ENCODE data around the gene CBLB.

DNA sequence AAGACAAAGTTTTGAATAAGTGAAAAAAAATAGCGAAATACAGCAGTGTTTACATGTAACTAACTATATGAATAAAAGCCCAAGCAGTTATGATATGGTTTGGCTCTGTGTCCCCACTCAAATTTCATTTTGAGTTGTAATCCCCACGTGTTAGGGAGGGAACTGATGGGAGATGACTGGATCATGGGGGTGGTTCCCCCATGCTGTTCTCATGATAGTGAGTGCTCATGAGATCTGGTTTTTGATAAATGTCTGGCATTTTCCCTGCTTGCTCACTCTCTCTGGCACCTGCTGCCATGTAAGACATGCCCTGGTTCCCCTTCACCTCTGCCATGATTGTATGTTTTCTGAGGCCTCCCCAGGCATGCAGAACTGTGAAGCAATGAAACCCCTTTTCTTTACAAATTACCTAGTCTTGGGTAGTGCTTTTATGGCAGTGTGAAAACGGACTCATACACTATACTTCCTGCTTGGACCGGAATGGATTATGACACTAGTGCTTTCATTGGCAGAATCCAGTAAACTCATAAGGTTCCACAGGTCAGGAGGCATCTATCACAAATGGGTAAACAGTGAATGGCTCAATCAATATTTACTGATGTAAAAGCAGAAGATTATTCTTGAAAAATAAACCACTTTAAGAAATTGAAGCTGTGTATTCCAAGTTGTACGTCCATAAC, 192.1 kb downstream of the CBLB start:
- no peak for TF ChIP-seq CTCF (conservative IDR thresholded peaks at IDR 0.05; ENCODE audit: low read depth in 2 of 2)
- no peak for TF ChIP-seq NANOG (IDR thresholded peaks at IDR 0.05; ENCODE audit: borderline replicate concordance)
- TF ChIP-seq EZH2phosphoT487 (IDR thresholded peaks at IDR 0.05; ENCODE audit: unreplicated experiment), result no peak
- TF ChIP-seq POLR2AphosphoS5 (IDR thresholded peaks at IDR 0.05; ENCODE audit: low read depth), result no peak
- no peak for TF ChIP-seq STAT1 (IDR thresholded peaks at IDR 0.05; ENCODE audit: unreplicated experiment)
- no peak for TF ChIP-seq ZNF114 (CRISPR knock-in tag; IDR thresholded peaks at IDR 0.05)
- TF ChIP-seq CREB1 (CRISPR knock-in tag; IDR thresholded peaks at IDR 0.05; ENCODE audit: low read depth), result no peak
- no peak for TF ChIP-seq EZH2 (IDR thresholded peaks at IDR 0.05; ENCODE audit: low read depth, unreplicated experiment)
- TF ChIP-seq, protein P1, sequence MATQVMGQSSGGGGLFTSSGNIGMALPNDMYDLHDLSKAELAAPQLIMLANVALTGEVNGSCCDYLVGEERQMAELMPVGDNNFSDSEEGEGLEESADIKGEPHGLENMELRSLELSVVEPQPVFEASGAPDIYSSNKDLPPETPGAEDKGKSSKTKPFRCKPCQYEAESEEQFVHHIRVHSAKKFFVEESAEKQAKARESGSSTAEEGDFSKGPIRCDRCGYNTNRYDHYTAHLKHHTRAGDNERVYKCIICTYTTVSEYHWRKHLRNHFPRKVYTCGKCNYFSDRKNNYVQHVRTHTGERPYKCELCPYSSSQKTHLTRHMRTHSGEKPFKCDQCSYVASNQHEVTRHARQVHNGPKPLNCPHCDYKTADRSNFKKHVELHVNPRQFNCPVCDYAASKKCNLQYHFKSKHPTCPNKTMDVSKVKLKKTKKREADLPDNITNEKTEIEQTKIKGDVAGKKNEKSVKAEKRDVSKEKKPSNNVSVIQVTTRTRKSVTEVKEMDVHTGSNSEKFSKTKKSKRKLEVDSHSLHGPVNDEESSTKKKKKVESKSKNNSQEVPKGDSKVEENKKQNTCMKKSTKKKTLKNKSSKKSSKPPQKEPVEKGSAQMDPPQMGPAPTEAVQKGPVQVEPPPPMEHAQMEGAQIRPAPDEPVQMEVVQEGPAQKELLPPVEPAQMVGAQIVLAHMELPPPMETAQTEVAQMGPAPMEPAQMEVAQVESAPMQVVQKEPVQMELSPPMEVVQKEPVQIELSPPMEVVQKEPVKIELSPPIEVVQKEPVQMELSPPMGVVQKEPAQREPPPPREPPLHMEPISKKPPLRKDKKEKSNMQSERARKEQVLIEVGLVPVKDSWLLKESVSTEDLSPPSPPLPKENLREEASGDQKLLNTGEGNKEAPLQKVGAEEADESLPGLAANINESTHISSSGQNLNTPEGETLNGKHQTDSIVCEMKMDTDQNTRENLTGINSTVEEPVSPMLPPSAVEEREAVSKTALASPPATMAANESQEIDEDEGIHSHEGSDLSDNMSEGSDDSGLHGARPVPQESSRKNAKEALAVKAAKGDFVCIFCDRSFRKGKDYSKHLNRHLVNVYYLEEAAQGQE (IDR thresholded peaks at IDR 0.05; ENCODE audit: unreplicated experiment), result no peak
- TF ChIP-seq, protein P2, sequence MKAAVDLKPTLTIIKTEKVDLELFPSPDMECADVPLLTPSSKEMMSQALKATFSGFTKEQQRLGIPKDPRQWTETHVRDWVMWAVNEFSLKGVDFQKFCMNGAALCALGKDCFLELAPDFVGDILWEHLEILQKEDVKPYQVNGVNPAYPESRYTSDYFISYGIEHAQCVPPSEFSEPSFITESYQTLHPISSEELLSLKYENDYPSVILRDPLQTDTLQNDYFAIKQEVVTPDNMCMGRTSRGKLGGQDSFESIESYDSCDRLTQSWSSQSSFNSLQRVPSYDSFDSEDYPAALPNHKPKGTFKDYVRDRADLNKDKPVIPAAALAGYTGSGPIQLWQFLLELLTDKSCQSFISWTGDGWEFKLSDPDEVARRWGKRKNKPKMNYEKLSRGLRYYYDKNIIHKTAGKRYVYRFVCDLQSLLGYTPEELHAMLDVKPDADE (IDR thresholded peaks at IDR 0.05), result no peak

Data from GM23338 (cell line).